ENCODE measurements around the gene RNASE8. TPM values are rescaled to one million over a fixed set of nuclear protein-coding genes. Genes with fewer than 3 reads are reported as not detected.

Gene RNASE8
- total RNA-seq, 1 experiment from 2014 or later = not detected

DNA sequence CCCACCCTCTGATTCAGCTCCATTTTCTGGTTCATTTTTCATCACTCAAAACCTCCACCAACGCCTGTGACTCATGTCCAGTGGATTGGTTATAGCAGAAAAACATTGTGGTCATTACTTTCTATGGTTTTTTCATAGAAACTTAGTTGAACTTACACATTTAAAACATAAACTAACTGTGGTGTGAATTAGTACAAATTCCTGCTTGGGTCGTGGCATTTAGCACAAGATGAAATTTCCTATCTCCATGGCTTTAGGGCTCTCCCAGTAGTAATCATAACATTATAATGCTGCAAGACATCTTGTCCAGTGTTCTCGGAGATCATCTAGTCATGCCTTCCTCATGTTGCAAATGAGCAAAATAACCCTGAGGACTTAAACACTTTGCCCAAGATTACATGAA, 8.3 kb upstream of the RNASE8 start (continued):
- no peak for TF ChIP-seq JAZF1 (CRISPR knock-in tag; IDR thresholded peaks at IDR 0.05)
- no peak for TF ChIP-seq JUN (CRISPR knock-in tag; IDR thresholded peaks at IDR 0.05)
- TF ChIP-seq, protein P1, sequence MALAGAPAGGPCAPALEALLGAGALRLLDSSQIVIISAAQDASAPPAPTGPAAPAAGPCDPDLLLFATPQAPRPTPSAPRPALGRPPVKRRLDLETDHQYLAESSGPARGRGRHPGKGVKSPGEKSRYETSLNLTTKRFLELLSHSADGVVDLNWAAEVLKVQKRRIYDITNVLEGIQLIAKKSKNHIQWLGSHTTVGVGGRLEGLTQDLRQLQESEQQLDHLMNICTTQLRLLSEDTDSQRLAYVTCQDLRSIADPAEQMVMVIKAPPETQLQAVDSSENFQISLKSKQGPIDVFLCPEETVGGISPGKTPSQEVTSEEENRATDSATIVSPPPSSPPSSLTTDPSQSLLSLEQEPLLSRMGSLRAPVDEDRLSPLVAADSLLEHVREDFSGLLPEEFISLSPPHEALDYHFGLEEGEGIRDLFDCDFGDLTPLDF (CRISPR knock-in tag; IDR thresholded peaks at IDR 0.05) = no peak
- no peak for TF ChIP-seq HMGA2 (CRISPR knock-in tag; IDR thresholded peaks at IDR 0.05)
- TF ChIP-seq PREB (CRISPR knock-in tag; IDR thresholded peaks at IDR 0.05; ENCODE audit: borderline replicate concordance) = no peak

GRCh38 chr14:21050597-21050996, 7.0 kb upstream of the RNASE8 start:
- Mint-ChIP-seq H3K9me3 (no peaks in the 10 kb centered on the region), H3K36me3 (no peaks in the 10 kb centered on the region), H3K27me3 (ENCODE audit: low read depth) (no peaks in the 10 kb centered on the region; the same call in 1 of the 2 replicates), H3K4me3 (no peak overlapping the region), H3K27ac (no peak overlapping the region), H3K4me1 (peaks cover 4% of the 10 kb centered on the region)
- CTCF ChIA-PET = interaction anchor here (1.3 to 2.7 kb wide), 5 partner anchors 18 to 54 kb away, joined by 4 to 21 read pairs (median 5); no protein-coding TSS in a partner anchor
- POLR2A ChIA-PET = no interaction called here
- DNase-seq (ENCODE audit: low spot score) = no peak
- no peak for TF ChIP-seq AR (CRISPR knock-in tag; IDR thresholded peaks at IDR 0.05)
- TF ChIP-seq SMAD3 (CRISPR knock-in tag; IDR thresholded peaks at IDR 0.05; ENCODE audit: borderline replicate concordance) = no peak
- TF ChIP-seq, protein P2, sequence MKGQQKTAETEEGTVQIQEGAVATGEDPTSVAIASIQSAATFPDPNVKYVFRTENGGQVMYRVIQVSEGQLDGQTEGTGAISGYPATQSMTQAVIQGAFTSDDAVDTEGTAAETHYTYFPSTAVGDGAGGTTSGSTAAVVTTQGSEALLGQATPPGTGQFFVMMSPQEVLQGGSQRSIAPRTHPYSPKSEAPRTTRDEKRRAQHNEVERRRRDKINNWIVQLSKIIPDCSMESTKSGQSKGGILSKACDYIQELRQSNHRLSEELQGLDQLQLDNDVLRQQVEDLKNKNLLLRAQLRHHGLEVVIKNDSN (CRISPR knock-in tag; IDR thresholded peaks at IDR 0.05) = no peak
- no peak for TF ChIP-seq ZSCAN18 (CRISPR knock-in tag; IDR thresholded peaks at IDR 0.05)
- ATAC-seq = no peak

- no peaks in the 10 kb centered on the region; the same call in 1 of the 2 replicates for H3K27me3 Mint-ChIP-seq (ENCODE audit: low read depth)
- no peaks in the 10 kb centered on the region for H3K36me3 Mint-ChIP-seq
- DNase-seq (ENCODE audit: low spot score) (no peak), ATAC-seq (no peak)
- H3K4me1 Mint-ChIP-seq = peaks cover 7% of the 10 kb centered on the region
- ChIA-PET POLR2A (no interaction called here), CTCF (interaction anchor here (0.5 to 1.3 kb wide), 4 partner anchors 14 to 45 kb away, joined by 3 to 5 read pairs (median 4); partner anchors contain the start of gene ZNF219)
- no peaks in the 10 kb centered on the region for H3K9me3 Mint-ChIP-seq
- H3K4me3 Mint-ChIP-seq = no peak overlapping the region
- H3K27ac Mint-ChIP-seq = no peak overlapping the region
- TF ChIP-seq MLX (CRISPR knock-in tag; IDR thresholded peaks at IDR 0.05) (no peak), ZNF281 (CRISPR knock-in tag; IDR thresholded peaks at IDR 0.05) (no peak), FOXP1 (CRISPR knock-in tag; IDR thresholded peaks at IDR 0.05; ENCODE audit: borderline replicate concordance) (no peak), ETV6 (CRISPR knock-in tag; IDR thresholded peaks at IDR 0.05) (no peak), ZNF317 (CRISPR knock-in tag; IDR thresholded peaks at IDR 0.05; ENCODE audit: borderline replicate concordance, low read depth) (no peak), NFATC4 (CRISPR knock-in tag; IDR thresholded peaks at IDR 0.05) (no peak), GABPB1 (CRISPR knock-in tag; IDR thresholded peaks at IDR 0.05) (no peak), FOXJ3 (CRISPR knock-in tag; IDR thresholded peaks at IDR 0.05; ENCODE audit: borderline replicate concordance) (no peak), SOX15 (CRISPR knock-in tag; IDR thresholded peaks at IDR 0.05) (no peak), HMGA2 (CRISPR knock-in tag; IDR thresholded peaks at IDR 0.05) (no peak), JAZF1 (CRISPR knock-in tag; IDR thresholded peaks at IDR 0.05) (no peak)
Measured at GRCh38 chr14:21053184-21054122, 4.2 kb upstream of the RNASE8 start.

Data from WTC11 (cell line).